A673 (cell line): ENCODE measurements around the gene MAML3. TPM values are rescaled to one million over a fixed set of nuclear protein-coding genes. Genes with fewer than 3 reads are reported as not detected.

Experiments
- BruUV-seq: library from RNA; stranded (reverse); fragments of 400-500 nt; replicated peaks from 2 replicates; lab custom pipeline; 2021; lab: Mats Ljungman, UMichigan
- CTCF ChIA-PET: fragments of 300-600 bp; sonication (Branson Sonifier 250); formaldehyde crosslinking; loops from one replicate; lab custom pipeline; 2022; ENCODE audit warnings: antibody characterized with exemption; lab: Charles Lee
- POLR2A ChIA-PET: fragments of 300-600 bp; sonication (Branson Sonifier 250); formaldehyde crosslinking; loops from one replicate; lab custom pipeline; 2022; ENCODE audit warnings: antibody characterized with exemption; ENCODE audit not compliant: low non-redundant PET; lab: Charles Lee
- DNase-seq: peaks from one replicate; pipeline ENCODE4 v3.0.0-alpha.2; 2015; ENCODE audit warnings: low spot score
- H3K27ac ChIP-seq: fragments of 200-600 bp; sonication (generic); 2 replicates; pipeline ENCODE4 v1.5.1; 2016; ENCODE audit warnings: mixed run types, low read depth, mild to moderate bottlenecking, mixed read lengths, antibody characterized with exemption, low read length; ENCODE audit not compliant: poor library complexity, severe bottlenecking
- H3K27me3 ChIP-seq: fragments of 200-600 bp; sonication (generic); replicated peaks from 2 replicates; pipeline ENCODE4 v1.6.1; 2017; ENCODE audit warnings: mixed run types, low read depth, mild to moderate bottlenecking, mixed read lengths, antibody characterized with exemption, low read length; ENCODE audit not compliant: insufficient read depth, poor library complexity
- H3K36me3 ChIP-seq: fragments of 200-600 bp; sonication (generic); 2 replicates; pipeline ENCODE4 v1.6.1; 2016; ENCODE audit warnings: mixed run types, mild to moderate bottlenecking, mixed read lengths, antibody characterized with exemption, low read length; ENCODE audit not compliant: insufficient read depth, poor library complexity, severe bottlenecking
- H3K4me1 ChIP-seq: fragments of 200-600 bp; sonication (generic); 2 replicates; pipeline ENCODE4 v1.6.1; 2017; ENCODE audit warnings: mixed run types, mild to moderate bottlenecking, mixed read lengths, antibody characterized with exemption, low read length; ENCODE audit not compliant: insufficient read depth, poor library complexity, severe bottlenecking
- H3K4me3 ChIP-seq: fragments of 200-600 bp; sonication (generic); 2 replicates; pipeline ENCODE4 v1.5.1; 2016; ENCODE audit warnings: low read depth, mixed run types, mild to moderate bottlenecking, mixed read lengths, low read length; ENCODE audit not compliant: poor library complexity, severe bottlenecking
- H3K9me3 ChIP-seq: fragments of 200-600 bp; sonication (generic); 2 replicates; pipeline ENCODE4 v1.6.1; 2016; ENCODE audit warnings: mixed run types, low read depth, mild to moderate bottlenecking, mixed read lengths, antibody characterized with exemption, low read length; ENCODE audit not compliant: poor library complexity, severe bottlenecking
- EZH2 ChIP-seq: fragments of 200-600 bp; sonication (generic); IDR thresholded peaks from 2 replicates; pipeline ENCODE4 v1.6.1; 2017; ENCODE audit warnings: borderline replicate concordance, low read depth, mild to moderate bottlenecking, mixed read lengths, antibody characterized with exemption, low read length; ENCODE audit not compliant: poor library complexity, severe bottlenecking
- intact Hi-C: fragments of 100-400 bp; cut with micrococcal nuclease; formaldehyde crosslinking; loops from one replicate; pipeline ENCODE4 v1.10.0; 2022; ENCODE audit not compliant: unreplicated experiment
- total RNA-seq: library from RNA; stranded (reverse); gene quantifications from 2 replicates; pipeline ENCODE4 v1.2.3, GENCODE V29; 2021
- TF ChIP-seq, protein P1 (sequence below): fragments of 300-800, 200-600 bp; sonication (generic); conservative IDR thresholded peaks from 2 replicates; pipeline ENCODE4 v1.5.1; 2017; ENCODE audit warnings: low read depth, mild to moderate bottlenecking, antibody characterized with exemption, low read length, moderate library complexity, mixed read lengths

Gene MAML3
- total RNA-seq, 1 experiment from 2014 or later, result 3.7 TPM

DNA sequence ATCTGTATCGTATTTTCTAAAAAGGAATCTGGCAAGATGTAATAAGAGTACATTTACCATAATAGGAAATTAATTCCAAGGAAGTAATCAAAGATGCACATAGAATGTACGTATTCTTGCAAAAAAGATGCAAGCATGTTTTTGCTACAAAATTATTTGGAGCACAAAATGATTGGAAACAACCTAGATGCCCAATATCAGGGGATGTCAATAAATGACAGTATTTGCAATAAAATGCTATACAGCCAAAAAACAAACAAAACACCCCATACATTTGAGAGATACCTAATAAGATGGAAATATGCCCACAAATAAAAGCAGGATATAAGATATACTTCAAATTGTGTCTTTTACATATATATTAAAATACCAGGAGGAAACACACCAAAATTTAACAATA is 29.3 kb upstream of the MAML3 start:
- Histone ChIP-seq H3K4me3 (no peak overlapping the region), H3K27me3 (no peaks in the 10 kb centered on the region), H3K36me3 (no peaks in the 10 kb centered on the region), H3K4me1 (no peaks in the 10 kb centered on the region), H3K27ac (no peak overlapping the region), H3K9me3 (no peaks in the 10 kb centered on the region)
- no TSS peak for BruUV-seq
- no peak for DNase-seq
- intact Hi-C loops, result no loop called here
- POLR2A ChIA-PET, result no interaction called here
- CTCF ChIA-PET, result no interaction called here
- no peak for TF ChIP-seq EZH2
- TF ChIP-seq, protein P1, sequence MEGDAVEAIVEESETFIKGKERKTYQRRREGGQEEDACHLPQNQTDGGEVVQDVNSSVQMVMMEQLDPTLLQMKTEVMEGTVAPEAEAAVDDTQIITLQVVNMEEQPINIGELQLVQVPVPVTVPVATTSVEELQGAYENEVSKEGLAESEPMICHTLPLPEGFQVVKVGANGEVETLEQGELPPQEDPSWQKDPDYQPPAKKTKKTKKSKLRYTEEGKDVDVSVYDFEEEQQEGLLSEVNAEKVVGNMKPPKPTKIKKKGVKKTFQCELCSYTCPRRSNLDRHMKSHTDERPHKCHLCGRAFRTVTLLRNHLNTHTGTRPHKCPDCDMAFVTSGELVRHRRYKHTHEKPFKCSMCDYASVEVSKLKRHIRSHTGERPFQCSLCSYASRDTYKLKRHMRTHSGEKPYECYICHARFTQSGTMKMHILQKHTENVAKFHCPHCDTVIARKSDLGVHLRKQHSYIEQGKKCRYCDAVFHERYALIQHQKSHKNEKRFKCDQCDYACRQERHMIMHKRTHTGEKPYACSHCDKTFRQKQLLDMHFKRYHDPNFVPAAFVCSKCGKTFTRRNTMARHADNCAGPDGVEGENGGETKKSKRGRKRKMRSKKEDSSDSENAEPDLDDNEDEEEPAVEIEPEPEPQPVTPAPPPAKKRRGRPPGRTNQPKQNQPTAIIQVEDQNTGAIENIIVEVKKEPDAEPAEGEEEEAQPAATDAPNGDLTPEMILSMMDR, result no peak

DNA sequence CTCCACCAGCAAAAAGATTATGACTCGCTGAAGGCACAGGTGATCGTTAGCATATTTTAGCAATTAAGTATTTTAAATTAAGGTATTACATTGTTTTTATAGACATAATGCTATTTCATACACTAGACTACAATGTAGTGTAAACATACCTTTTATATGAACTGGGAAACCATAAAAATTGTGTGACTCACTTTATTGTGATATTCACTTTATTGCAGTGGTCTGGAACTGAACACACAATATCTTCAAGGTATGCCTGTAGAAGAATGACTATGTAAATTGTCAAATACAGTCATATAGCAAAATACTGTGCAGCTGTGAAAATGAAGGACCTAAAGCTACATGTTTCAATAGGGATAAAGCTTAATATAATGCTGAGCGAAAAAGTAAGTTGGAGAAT is 26.6 kb upstream of the MAML3 start:
- H3K36me3 ChIP-seq, result no peaks in the 10 kb centered on the region
- TF ChIP-seq EZH2, result no peak
- TF ChIP-seq, protein P1, result no peak

DNA sequence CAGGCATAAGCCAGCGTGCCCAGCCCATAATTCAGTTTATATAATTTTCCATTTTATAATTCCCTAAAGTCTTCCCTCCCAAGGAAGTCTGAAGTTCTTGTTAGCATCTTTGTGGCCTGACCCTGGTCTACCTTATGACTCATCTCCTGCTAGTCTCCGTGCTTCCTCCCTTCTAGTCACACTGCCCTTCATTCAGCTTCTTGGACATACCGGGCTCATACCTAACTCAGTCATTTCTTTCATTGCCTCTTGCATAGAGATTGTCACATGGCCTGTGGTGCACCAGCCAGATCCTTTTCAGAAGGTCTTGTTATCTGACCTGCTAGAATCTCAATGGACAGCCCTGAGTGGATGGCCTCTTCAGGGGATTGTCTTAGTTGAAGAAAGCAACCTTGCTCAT is 22.8 kb upstream of the MAML3 start:
- H3K9me3 ChIP-seq, result no peaks in the 10 kb centered on the region
- ChIA-PET CTCF (no interaction called here), POLR2A (no interaction called here)
- no peak overlapping the region for H3K4me3 ChIP-seq
- no peak for DNase-seq
- no peaks in the 10 kb centered on the region for H3K36me3 ChIP-seq
- TF ChIP-seq, protein P1, result no peak
- TF ChIP-seq EZH2, result no peak
- no peak overlapping the region for H3K27ac ChIP-seq
- intact Hi-C loops, result no loop called here
- no peaks in the 10 kb centered on the region for H3K27me3 ChIP-seq
- no peaks in the 10 kb centered on the region for H3K4me1 ChIP-seq
- BruUV-seq, result no TSS peak

More for the DNA sequence above, 26.6 kb upstream of the MAML3 start:
- no peak overlapping the region for H3K4me3 ChIP-seq
- H3K27me3 ChIP-seq, result no peaks in the 10 kb centered on the region
- intact Hi-C loops, result no loop called here
- ChIA-PET POLR2A (interaction anchor here (0.6 to 0.8 kb wide), 2 partner anchors 62 to 65 kb away, joined by 3 to 7 read pairs; no protein-coding TSS in a partner anchor), CTCF (no interaction called here)
- no peak overlapping the region for H3K27ac ChIP-seq
- DNase-seq, result no peak
- H3K4me1 ChIP-seq, result no peaks in the 10 kb centered on the region
- no TSS peak for BruUV-seq
- H3K9me3 ChIP-seq, result no peaks in the 10 kb centered on the region
